ENCODE measurements around the gene NTM. TPM values are rescaled to one million over a fixed set of nuclear protein-coding genes. Genes with fewer than 3 reads are reported as not detected.

NTM gene
- total RNA-seq, 1 experiment from 2014 or later, result 9.9 TPM

DNA sequence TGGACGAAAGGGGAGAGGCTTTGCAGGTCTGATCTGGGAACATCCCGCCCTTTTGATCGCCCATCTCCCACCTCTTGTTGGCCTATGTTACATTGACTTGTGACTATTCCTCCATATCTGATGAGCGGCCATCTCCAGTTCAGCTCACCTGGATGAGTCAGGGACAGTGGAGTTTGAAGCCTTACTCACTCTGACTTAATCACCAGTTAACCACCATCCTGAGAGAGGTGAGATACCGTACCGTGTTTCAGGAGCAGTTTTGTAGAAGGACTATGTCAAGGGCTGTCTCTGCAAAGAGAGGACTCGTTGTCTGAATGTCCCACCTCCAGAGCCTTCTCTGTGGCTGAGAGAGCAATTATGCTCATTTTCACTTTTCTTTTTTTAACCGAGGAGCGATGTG lies 771.7 kb downstream of the NTM start:
- Histone ChIP-seq H3K4me1 (ENCODE audit: insufficient read depth, low read length) (no peaks in the 10 kb centered on the region), H2AK5ac (ENCODE audit: insufficient read length, low read length) (no peak overlapping the region), H3K27ac (ENCODE audit: insufficient read length, low read depth, low read length) (no peak overlapping the region), H2BK15ac (ENCODE audit: low read depth, low read length) (no peak overlapping the region), H3K18ac (ENCODE audit: insufficient read length, low read depth, low read length) (no peak overlapping the region), H4K20me1 (ENCODE audit: control insufficient read depth, insufficient read depth, insufficient read length) (no peaks in the 10 kb centered on the region), H3T11ph (ENCODE audit: low read length) (no peak overlapping the region), H3K27me3 (ENCODE audit: insufficient read depth, low read length) (no peaks in the 10 kb centered on the region), H3K9me3 (ENCODE audit: control insufficient read depth, low read depth, low read length) (no peaks in the 10 kb centered on the region), H4K91ac (ENCODE audit: insufficient read length, low read depth, low read length) (no peak overlapping the region), H3K23ac (ENCODE audit: insufficient read length, low read depth, low read length) (no peak overlapping the region), H2BK5ac (ENCODE audit: insufficient read length, low read length) (no peak overlapping the region), H2BK12ac (ENCODE audit: insufficient read length, low read depth, low read length) (no peak overlapping the region), H3K56ac (ENCODE audit: insufficient read length, low read depth, low read length) (no peak overlapping the region), H4K5ac (ENCODE audit: insufficient read length, low read depth, low read length) (no peak overlapping the region), H3K79me2 (ENCODE audit: insufficient read depth, low read length) (no peaks in the 10 kb centered on the region), H3K14ac (ENCODE audit: insufficient read depth, low read length) (no peak overlapping the region), H3K4ac (ENCODE audit: low read depth, low read length) (no peak overlapping the region), H2AFZ (ENCODE audit: low read length) (no peak overlapping the region), H2BK20ac (ENCODE audit: low read depth, low read length, poor library complexity, severe bottlenecking) (no peak overlapping the region), H3K79me1 (ENCODE audit: insufficient read depth, low read depth, low read length, poor library complexity, severe bottlenecking) (no peaks in the 10 kb centered on the region), H3K23me2 (ENCODE audit: insufficient read length, low read depth, low read length, poor library complexity, severe bottlenecking) (no peaks in the 10 kb centered on the region), H3K4me2 (ENCODE audit: insufficient read depth, insufficient read length, low read length) (no peak overlapping the region), H3K9ac (ENCODE audit: extremely low read depth, insufficient read length, low read length) (no peak overlapping the region), H2BK120ac (ENCODE audit: low read depth, low read length, poor library complexity, severe bottlenecking) (no peak overlapping the region), H4K8ac (replicated peaks; ENCODE audit: insufficient read length, low read depth, low read length) (no peak overlapping the region)
- Mint-ChIP-seq H3K4me3 (no peak overlapping the region), H3K36me3 (ENCODE audit: insufficient read depth in 1 of 3, low read depth in 3 of 3) (no peaks in the 10 kb centered on the region; a peak in 1 of 7 replicates), H3K9me3 (no peaks in the 10 kb centered on the region), H3K27me3 (ENCODE audit: low read depth) (no peaks in the 10 kb centered on the region; the same call in 1 of the 2 replicates), H3K27ac (no peak overlapping the region), H3K4me1 (no peaks in the 10 kb centered on the region)
- no peak for DNase-seq
- TF ChIP-seq, protein P1, sequence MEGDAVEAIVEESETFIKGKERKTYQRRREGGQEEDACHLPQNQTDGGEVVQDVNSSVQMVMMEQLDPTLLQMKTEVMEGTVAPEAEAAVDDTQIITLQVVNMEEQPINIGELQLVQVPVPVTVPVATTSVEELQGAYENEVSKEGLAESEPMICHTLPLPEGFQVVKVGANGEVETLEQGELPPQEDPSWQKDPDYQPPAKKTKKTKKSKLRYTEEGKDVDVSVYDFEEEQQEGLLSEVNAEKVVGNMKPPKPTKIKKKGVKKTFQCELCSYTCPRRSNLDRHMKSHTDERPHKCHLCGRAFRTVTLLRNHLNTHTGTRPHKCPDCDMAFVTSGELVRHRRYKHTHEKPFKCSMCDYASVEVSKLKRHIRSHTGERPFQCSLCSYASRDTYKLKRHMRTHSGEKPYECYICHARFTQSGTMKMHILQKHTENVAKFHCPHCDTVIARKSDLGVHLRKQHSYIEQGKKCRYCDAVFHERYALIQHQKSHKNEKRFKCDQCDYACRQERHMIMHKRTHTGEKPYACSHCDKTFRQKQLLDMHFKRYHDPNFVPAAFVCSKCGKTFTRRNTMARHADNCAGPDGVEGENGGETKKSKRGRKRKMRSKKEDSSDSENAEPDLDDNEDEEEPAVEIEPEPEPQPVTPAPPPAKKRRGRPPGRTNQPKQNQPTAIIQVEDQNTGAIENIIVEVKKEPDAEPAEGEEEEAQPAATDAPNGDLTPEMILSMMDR (conservative IDR thresholded peaks at IDR 0.05), result no peak
- no CpG with 5 or more reads among the region's 9 CpGs for WGBS (ENCODE audit: extremely low coverage, insufficient read length, low lambda C conversion rate)
